GM10266 (cell line): Measurements from ENCODE around the gene C2orf15.
"Not testable (repeated sequence)": the region's sequence is repeated elsewhere in the genome, so short reads cannot be mapped to it uniquely, and the experiment has no call there.

Experiments used
- DNase-seq: peaks from one replicate; pipeline ENCODE4 v3.0.0; 2012; ENCODE audit errors: extremely low spot score
- CTCF ChIP-seq: IDR thresholded peaks from 2 replicates; pipeline ENCODE4 v1.5.1; 2012; ENCODE audit warnings: mild to moderate bottlenecking, low read depth; ENCODE audit not compliant: control insufficient read depth, insufficient read depth; ENCODE audit errors: missing control alignments

Gene C2orf15

GRCh38 chr2:99187011-99187410 lies 45.5 kb downstream of the C2orf15 start:
- DNase-seq = no peak
- TF ChIP-seq CTCF = no peak

GRCh38 chr2:99188357-99188756 lies 46.9 kb downstream of the C2orf15 start:
- TF ChIP-seq CTCF = no peak
- DNase-seq = no peak

GRCh38 chr2:99190548-99190947 lies 49.0 kb downstream of the C2orf15 start:
- no peak for TF ChIP-seq CTCF
- DNase-seq = no peak

- DNase-seq = not testable (repeated sequence)
Observed at GRCh38 chr2:99192364-99192763, 50.9 kb downstream of the C2orf15 start.

- DNase-seq = no peak
- TF ChIP-seq CTCF = no peak
Observed at GRCh38 chr2:99198103-99198841, 56.8 kb downstream of the C2orf15 start.

- TF ChIP-seq CTCF = no peak
- no peak for DNase-seq
Observed at GRCh38 chr2:99200076-99200800, 58.7 kb downstream of the C2orf15 start.
